Psoas muscle (tissue), 8 donors: ENCODE measurements around the gene ATP5F1B. TPM values are rescaled to one million over a fixed set of nuclear protein-coding genes. Genes with fewer than 3 reads are reported as not detected.

Experiments used
- ATAC-seq, 4 donors: fragments of 200-7000 bp; cut with Tn5 transposase; one replicate each; pipeline ENCODE4 v1.9.1; 2020; ENCODE audit warnings: moderate library complexity in 3 of 4, mild to moderate bottlenecking in 2 of 4
- DNase-seq, 2 donors: peaks; one replicate each; pipeline ENCODE4 v3.0.0-alpha.2; 2020
- H3K27ac ChIP-seq: fragments of 200-600 bp; one replicate; pipeline ENCODE4 v1.8.0; 2022
- H3K27me3 ChIP-seq, 3 donors: fragments of 200-600 bp in 1 of 3; one replicate each; pipeline versions ENCODE4 v1.6.1 to v1.8.0; 2013 to 2022; ENCODE audit warnings: low read length in 2 of 3, mild to moderate bottlenecking in 2 of 3, moderate library complexity in 1 of 3; ENCODE audit not compliant: insufficient read depth in 3 of 3
- H3K36me3 ChIP-seq, 2 donors: fragments of 200-600 bp in 1 of 2; one replicate each; pipeline versions ENCODE4 v1.6.1 to v1.8.0; 2013 to 2022; ENCODE audit warnings: low read depth in 1 of 2, mild to moderate bottlenecking in 1 of 2, moderate library complexity in 1 of 2; ENCODE audit not compliant: insufficient read depth in 1 of 2
- H3K4me1 ChIP-seq: fragments of 200-600 bp; one replicate; pipeline ENCODE4 v1.8.0; 2022
- H3K4me3 ChIP-seq: fragments of 200-600 bp; one replicate; pipeline ENCODE4 v1.8.0; 2022; ENCODE audit warnings: mild to moderate bottlenecking
- H3K9me3 ChIP-seq: fragments of 200-600 bp; one replicate; pipeline ENCODE4 v1.8.0; 2022
- CTCF ChIP-seq: fragments of 200-600 bp; IDR thresholded peaks from one replicate; pipeline ENCODE4 v1.8.0; 2022; ENCODE audit warnings: antibody characterized with exemption
- WGBS, 3 donors: extraction: QIAGEN DNeasy Blood & Tissue Kit; methylation state at CpG; one replicate each; pipeline versions ENCODE4 v1.1.6 to v1.1.7; 2013; 5-methylcytosine and 5-hydroxymethylcytosine counted together
- intact Hi-C, 2 donors: fragments of 100-400 bp; cut with DNase I; formaldehyde crosslinking; loops; one replicate each; pipeline versions ENCODE4 v1.11.0 to v1.14.2; 2022
- polyA plus RNA-seq, 3 donors: library from polyadenylated mRNA; stranded (reverse); fragments of 200-250 nt; gene quantifications; one replicate each; pipeline ENCODE4 v1.2.3, GENCODE V29; 2013
- total RNA-seq, 4 donors: library from RNA; stranded (reverse); fragmentation: NEBNext Ultra II Directional in 2 of 4; extraction: Animal tissue kit (Norgen Biotek cat#: 25700) in 2 of 4; gene quantifications; one replicate each; pipeline versions ENCODE4 v1.2.1 to v1.2.4, GENCODE V29; 2021 to 2023
- donor health status: healthy with polysubstance abuse.
- donor health status: DM: no; HTN: no; CAD: no; lungs with moderate emphysema.
- donor health status: Bipolar disorder and iron deficiency.
- donor health status: healthy.
- donor health status: DM: yes; HTN: yes; CAD: no.
- donor health status: DM: no; HTN: no; CAD: no.
- donor health status: DM: no; HTN: no; CAD: no.
- donor health status: DM: yes; HTN: yes; CAD: no.

Gene ATP5F1B
- total and polyA plus RNA-seq, 7 donors = 1,044 to 2,759 (median 1,450) TPM

DNA sequence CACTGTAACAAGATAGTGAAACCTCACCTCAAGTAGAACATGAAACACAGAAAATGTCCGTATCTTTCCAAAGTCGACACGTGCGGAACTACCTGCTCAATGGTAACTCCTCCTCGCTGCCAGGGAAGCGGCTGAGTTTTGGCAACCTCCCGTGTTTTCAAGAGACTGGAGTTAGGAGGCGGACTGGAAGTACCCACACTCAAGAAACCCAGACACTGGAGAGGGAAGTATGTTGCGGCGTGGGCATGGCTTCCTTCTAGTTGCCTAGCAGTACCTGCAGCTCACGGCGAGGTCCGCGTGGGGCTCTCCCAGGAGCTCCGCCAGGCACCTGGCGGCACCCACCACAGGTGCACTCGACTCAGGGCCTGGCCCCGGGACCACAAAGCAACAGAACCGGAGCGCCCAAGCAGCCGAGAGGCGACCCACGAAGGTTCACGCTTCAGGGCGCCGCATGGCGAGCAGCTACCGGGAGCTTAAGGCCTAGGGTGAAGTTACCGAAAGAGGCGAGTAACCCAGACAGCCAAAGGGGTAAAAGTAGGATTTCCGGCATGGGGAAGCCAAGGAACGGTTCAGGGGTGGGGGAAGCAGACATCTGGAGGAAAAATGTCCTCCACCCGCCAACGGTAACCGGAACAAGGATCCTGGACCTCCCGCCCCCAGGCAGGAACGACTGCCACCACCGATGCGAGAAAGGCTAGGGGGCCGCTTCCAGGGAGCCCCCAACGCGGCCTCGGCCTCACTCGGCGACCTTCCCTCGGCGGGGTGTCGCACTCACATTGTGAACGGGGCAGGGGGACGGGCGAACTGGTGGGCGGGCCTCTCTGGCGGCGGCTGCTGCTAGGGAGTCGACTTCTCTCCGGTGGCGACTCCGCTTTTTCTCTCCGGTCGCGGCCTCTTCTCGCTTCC, 41.7 kb upstream of the ATP5F1B start:
- Histone ChIP-seq H3K27ac (peak overlapping the region; percentile 99), H3K27me3 (no peaks in the 10 kb centered on the region), H3K4me3 (peak overlapping the region; percentile 94), H3K36me3 (peaks cover 0 to 9% of the 10 kb centered on the region in 2 donors), H3K4me1 (peaks cover 32% of the 10 kb centered on the region), H3K9me3 (no peaks in the 10 kb centered on the region)
- intact Hi-C loops = loop anchor here (2.0 to 5.0 kb wide), 3 partner anchors 35 to 40 kb away; partner anchors contain the start of genes ATP5F1B (in 1 of the 2) and NACA (in 1 of the 2)
- WGBS, 3 donors = 0 to 1% (median 0%) methylated on average over 57 to 62 of the region's 62 CpGs
- TF ChIP-seq CTCF = no peak
- DNase-seq (peak; percentile 49 to 69), ATAC-seq (peak; percentile 15 to 35 (median 26))

GRCh38 chr12:56684745-56685359, 39.1 kb upstream of the ATP5F1B start:
- Histone ChIP-seq H3K36me3 (peaks cover 0 to 23% of the 10 kb centered on the region in 2 donors), H3K27ac (peak overlapping the region; percentile 99), H3K9me3 (no peaks in the 10 kb centered on the region), H3K27me3 (no peaks in the 10 kb centered on the region), H3K4me1 (peaks cover 57% of the 10 kb centered on the region), H3K4me3 (peak overlapping the region; percentile 94)
- ATAC-seq (no peak), DNase-seq (no peak)
- intact Hi-C loops = loop anchor here (5.0 kb wide), 2 partner anchors 37 to 38 kb away; partner anchors contain the start of gene ATP5F1B (in 2 of the 2)
- 19 to 26% (median 24%) methylated on average over 8 of the region's 8 CpGs for WGBS, 3 donors
- no peak for TF ChIP-seq CTCF

GRCh38 chr12:56682323-56682722, 36.5 kb upstream of the ATP5F1B start:
- DNase-seq = no peak
- H3K4me1 ChIP-seq = peaks cover 72% of the 10 kb centered on the region

More at GRCh38 chr12:56682323-56682722, 36.5 kb upstream of the ATP5F1B start:
- peaks cover 3 to 27% of the 10 kb centered on the region in 2 donors for H3K36me3 ChIP-seq
- intact Hi-C loops = loop anchor here in 1 of 2 donors (5.0 kb wide), 1 partner anchor 35 kb away; the partner anchor contains the start of gene ATP5F1B
- TF ChIP-seq CTCF = no peak
- H3K27ac ChIP-seq = peak overlapping the region; percentile 56
- peak overlapping the region; percentile 94 for H3K4me3 ChIP-seq
- H3K9me3 ChIP-seq = no peaks in the 10 kb centered on the region
- WGBS, 3 donors = 92 to 96% (median 93%) methylated on average over 6 of the region's 6 CpGs
- H3K27me3 ChIP-seq = no peaks in the 10 kb centered on the region
- ATAC-seq = no peak
